22Rv1 (cell line): ENCODE measurements around the gene ARHGAP26.

Experiments
- ZFX ChIP-seq: fragments of 450-650 bp; IDR thresholded peaks from 2 replicates; pipeline ENCODE4 v1.6.1; 2017; ENCODE audit warnings: antibody characterized with exemption, borderline replicate concordance
- TF ChIP-seq, protein P1 (sequence below): fragments of 450-650 bp; IDR thresholded peaks from 2 replicates; pipeline ENCODE4 v1.5.1; 2017; ENCODE audit warnings: mild to moderate bottlenecking

GRCh38 chr5:142925795-142926194 lies 155.6 kb downstream of the ARHGAP26 start:
- TF ChIP-seq, protein P1, sequence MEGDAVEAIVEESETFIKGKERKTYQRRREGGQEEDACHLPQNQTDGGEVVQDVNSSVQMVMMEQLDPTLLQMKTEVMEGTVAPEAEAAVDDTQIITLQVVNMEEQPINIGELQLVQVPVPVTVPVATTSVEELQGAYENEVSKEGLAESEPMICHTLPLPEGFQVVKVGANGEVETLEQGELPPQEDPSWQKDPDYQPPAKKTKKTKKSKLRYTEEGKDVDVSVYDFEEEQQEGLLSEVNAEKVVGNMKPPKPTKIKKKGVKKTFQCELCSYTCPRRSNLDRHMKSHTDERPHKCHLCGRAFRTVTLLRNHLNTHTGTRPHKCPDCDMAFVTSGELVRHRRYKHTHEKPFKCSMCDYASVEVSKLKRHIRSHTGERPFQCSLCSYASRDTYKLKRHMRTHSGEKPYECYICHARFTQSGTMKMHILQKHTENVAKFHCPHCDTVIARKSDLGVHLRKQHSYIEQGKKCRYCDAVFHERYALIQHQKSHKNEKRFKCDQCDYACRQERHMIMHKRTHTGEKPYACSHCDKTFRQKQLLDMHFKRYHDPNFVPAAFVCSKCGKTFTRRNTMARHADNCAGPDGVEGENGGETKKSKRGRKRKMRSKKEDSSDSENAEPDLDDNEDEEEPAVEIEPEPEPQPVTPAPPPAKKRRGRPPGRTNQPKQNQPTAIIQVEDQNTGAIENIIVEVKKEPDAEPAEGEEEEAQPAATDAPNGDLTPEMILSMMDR = no peak
- no peak for TF ChIP-seq ZFX
